ENCODE data around the gene PPP4R4.
"Not testable (repeated sequence)": the region's sequence is repeated elsewhere in the genome, so short reads cannot be mapped to it uniquely, and the experiment has no call there.

Gene PPP4R4

DNA sequence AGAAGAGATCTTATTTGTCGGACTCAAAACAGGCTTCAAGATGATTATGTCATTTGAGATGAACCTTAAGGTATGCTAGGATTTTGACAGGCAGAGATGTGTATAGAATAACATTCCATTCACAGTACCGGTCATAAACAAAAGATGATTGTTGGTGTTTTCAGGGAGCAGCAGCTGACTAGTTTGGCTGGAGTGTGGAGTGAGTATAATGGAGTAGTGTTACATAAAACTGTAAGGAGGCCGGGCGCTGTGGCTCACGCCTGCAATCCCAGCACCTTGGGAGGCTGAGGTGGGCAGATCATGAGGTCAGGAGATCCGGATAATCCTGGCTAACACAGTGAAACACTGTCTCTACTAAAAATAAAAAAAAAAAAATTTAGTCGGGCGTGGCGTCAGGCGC lies 95.0 kb downstream of the PPP4R4 start:
- DNase-seq (ENCODE audit: low read depth in 2 of 2): no peak

- not testable (repeated sequence) for DNase-seq (ENCODE audit: low read depth in 2 of 2)
Measured at GRCh38 chr14:94276898-94277561, 102.9 kb downstream of the PPP4R4 start.

DNA sequence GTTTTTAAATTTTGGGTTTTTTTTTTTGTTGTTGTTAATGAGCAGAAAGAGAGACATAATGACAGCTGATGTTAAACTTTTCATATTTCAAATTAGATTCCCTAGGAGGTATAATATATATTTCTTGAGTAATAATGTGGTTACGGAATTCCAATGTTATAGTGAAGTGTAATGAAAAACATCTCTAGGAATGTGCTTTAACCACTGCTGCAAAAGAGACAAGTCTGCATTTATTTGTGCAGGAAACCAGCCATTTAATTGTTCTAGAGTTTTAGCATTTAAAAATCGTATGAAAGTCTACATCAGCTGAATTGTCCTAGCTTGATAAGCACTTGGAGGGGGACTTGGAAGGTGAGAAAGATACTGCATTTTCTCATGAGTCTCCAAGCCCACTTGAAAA lies 104.6 kb downstream of the PPP4R4 start:
- peak; percentile 40 to 44 for DNase-seq (ENCODE audit: low read depth in 2 of 2)

DNA sequence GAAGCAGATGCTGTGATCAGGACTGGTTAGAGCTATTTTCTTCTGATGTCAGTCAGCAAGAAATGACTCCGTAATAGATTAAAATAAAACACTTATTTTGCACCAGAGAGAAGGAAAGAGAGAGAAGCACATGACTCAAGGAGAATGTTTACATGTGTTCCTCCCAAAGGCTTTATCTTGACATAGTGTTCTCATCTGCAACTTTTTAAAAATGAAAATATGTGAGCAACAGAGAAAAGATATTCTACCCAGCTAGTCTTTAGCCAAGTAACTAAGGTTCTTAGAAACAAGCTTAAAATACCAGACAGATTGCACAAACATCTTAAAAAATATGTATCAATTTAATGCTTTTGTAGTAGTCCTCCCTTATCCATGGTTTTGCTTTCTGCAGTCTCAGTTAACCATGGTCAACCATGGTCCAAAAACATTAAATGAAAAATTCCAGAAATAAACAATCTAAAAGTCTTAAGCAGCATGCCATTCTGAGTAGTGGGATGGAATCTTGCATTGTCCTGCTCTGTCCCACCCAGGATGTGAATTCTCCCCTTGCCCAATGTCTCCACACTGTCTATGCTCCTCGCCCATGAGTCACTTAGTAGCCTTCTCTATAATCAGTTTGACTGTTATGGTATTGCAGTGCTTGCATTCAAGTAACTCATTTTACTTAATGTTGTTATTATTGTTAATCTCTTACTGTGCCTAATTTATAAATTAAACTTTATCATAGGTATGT lies 109.0 kb downstream of the PPP4R4 start:
- DNase-seq (ENCODE audit: low read depth in 2 of 2): no peak

DNA sequence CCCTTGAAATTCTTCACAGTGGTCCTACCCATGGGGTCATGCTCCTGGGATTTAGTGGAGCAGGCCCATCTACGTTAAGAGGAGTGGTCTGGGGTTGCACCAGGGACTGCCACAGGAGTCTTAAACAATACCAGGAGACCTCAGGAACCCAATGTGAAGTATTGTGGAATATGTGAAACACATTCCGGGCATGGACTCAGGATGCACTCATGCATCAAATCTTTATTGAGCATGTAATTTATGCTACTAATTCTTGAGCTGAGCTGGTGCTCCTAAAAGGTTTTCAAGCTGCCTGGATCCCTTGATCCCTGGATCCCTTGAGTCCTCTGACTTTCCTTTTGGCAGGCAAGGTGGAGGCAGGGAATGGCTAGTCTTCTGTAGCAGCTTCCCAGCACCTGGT lies 110.1 kb downstream of the PPP4R4 start:
- no peak for DNase-seq (ENCODE audit: low read depth in 2 of 2)

- no peak for DNase-seq (ENCODE audit: low read depth in 2 of 2)
Measured at GRCh38 chr14:94285158-94285557, 111.0 kb downstream of the PPP4R4 start.

- DNase-seq (ENCODE audit: low read depth in 2 of 2): no peak
Measured at GRCh38 chr14:94288610-94289465, 114.7 kb downstream of the PPP4R4 start.

GRCh38 chr14:94290197-94290596 lies 116.1 kb downstream of the PPP4R4 start:
- DNase-seq (ENCODE audit: low read depth in 2 of 2): no peak

DNA sequence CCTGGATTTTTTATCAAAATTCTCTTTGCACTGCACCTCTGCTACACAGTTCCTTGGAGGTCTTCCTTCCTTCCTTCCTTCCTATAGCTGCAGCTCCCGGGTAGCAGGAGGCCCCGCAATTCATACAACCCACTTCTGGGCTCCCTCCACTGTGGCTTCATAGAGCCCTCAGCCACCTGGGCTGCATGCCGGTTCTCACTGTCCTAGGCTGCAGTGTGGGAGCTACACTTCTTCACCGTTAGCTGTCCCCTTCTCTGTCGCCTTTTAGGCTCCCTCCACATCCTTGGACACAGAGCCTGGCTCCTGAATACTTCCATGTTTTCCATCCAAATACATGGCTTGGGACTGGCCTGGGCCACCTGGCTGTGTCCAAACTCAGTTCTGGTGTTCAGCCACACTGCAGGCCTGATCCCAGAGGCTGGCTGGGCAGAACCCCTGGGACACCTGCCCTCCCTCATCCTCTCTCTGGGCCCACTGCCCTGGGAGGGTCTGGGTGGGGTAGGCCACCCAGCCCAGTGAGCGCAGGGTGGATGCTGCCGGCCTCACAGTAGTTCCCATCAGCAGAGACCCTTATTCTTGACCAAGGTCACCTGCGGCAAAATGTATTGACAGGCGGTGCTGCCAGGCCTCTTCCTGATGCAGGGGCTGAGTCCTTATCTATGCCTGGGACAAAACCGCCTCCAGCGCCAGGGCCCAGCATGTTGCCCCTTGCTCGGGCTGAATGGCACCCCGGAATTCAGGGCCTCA lies 117.2 kb downstream of the PPP4R4 start:
- no peak for DNase-seq (ENCODE audit: low read depth in 2 of 2)

GRCh38 chr14:94291906-94292525 lies 117.9 kb downstream of the PPP4R4 start:
- no peak for DNase-seq (ENCODE audit: low read depth in 2 of 2)

DNA sequence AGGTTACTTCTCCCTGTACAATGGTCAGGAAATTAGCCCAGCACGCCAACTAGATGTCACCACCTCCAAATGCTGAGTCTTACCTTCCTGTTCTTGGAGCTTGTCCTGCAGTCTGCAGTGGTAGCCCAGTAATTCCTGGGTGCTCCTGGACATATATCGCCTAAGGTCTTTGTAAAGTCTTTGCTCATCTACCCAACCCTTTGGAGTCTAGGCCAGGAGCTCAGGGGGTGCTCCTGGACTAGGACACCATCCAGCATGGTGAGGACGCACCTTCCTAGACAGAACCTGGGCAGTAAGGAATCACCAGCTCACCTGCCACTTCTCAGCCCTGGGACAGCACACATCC lies 118.4 kb downstream of the PPP4R4 start:
- DNase-seq (ENCODE audit: low read depth in 2 of 2): no peak

DNA sequence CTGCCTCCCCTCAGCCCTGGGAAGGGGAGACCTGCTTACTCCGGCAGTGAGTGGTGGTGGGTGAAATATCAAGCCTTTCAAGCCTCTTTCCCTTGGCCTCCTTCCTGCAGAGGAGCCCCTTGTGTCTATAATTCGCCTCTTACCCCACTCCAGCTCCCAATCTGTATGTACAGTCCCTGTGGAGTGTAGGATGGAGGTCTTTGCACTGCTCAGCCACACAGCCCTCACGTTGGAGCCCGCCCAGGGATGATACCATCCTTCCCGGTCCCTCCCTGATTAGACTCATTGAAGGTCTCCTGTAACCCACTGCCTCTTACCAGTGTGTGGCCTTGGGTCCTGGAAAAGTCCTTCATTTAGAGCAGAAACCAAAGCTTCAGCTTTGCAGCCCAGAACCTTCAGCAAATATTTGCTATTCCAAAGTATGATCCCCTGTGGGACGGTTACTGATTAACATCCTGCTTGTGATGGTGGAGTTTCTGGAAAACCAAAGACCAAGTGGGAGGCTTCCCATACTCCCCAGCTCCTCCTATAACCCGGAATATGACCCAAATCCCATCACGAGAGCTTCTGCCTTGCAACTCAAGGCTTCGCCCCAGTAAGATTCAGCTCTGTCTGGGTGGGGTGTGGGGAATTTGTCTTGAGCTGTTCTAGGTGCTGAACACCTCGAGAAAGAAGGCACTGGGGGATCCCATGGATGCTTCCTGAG lies 118.9 kb downstream of the PPP4R4 start, which contains the start of gene SERPINA10:
Gene SERPINA10 (minus strand): TSS at position 397 of the 706 bp plus-strand sequence. CDS start 2,675 bp downstream, outside the sequence.
- DNase-seq (ENCODE audit: low read depth in 2 of 2): no peak

GRCh38 chr14:94293578-94293924 lies 119.4 kb downstream of the PPP4R4 start:
- no peak for DNase-seq (ENCODE audit: low read depth in 2 of 2)

- no peak for DNase-seq (ENCODE audit: low read depth in 2 of 2)
Measured at GRCh38 chr14:94295360-94296180, 121.4 kb downstream of the PPP4R4 start.

GRCh38 chr14:94296181-94296545 lies 122.0 kb downstream of the PPP4R4 start:
- DNase-seq (ENCODE audit: low read depth in 2 of 2): not testable (repeated sequence)

DNA sequence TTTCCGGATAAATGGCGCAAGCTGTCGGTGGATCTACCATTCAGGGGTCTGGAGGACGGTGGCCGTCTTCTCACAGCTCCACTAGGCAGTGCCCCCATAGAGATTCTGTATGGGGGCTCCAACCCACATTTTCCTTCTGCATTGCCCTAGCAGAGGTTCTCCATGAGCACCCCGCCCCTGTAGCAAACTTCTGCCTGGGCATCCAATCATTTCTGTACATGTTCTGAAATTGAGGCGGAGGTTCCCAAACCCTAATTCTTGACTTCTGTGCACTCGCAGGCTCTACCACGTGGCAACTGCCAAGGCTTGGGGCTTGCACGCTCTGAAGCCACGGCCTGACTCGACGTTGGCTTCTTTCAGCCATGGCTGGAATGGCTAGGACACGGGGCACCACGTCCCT lies 124.0 kb downstream of the PPP4R4 start:
- no peak for DNase-seq (ENCODE audit: low read depth in 2 of 2)

GRCh38 chr14:94303111-94303510 lies 129.0 kb downstream of the PPP4R4 start:
- DNase-seq (ENCODE audit: low read depth in 2 of 2): no peak

DNA sequence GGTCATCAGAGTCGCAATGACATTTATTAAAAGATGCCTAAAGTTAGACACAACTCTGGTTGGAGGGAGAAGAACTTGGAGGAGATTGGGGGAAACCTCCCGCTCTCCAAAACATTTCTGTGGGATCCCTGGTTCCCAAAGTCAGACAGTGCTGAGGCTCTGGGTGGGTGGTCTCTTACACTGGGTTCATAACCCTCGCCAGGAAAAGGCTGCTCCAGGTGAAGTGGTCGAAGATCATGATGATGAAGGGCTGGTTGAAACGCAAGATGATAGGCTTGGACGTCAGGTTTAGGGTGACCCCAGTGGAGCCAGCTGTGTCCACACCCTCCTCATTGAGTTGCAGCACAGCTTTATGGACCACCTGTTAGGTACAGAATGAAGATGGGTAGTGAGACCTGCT lies 130.1 kb downstream of the PPP4R4 start:
- no peak for DNase-seq (ENCODE audit: low read depth in 2 of 2)

DNA sequence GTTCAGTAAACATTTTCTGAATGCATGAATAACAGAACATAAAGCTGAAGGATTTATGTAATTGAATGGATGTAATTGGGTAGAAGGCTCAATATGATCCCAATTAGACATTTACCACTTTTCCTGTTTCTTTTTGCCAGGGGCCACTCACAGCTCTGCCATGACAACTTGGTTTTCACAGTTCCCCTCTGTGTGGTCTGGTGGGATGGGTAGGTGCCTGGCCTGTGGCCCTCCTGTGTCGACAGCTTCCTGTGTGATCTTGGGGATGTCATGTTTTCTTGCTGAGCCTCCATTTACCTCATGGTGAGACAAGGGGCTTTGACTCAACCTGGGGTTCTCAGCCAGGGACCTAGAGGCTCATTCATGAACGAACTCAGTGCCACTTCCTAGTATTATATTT lies 131.5 kb downstream of the PPP4R4 start:
- no peak for DNase-seq (ENCODE audit: low read depth in 2 of 2)

All from fibroblast of skin of left biceps (primary cell).